Astrocyte (in vitro differentiated cells and primary cell): ENCODE results near the gene KRTAP12-2. TPM values are rescaled to one million over a fixed set of nuclear protein-coding genes. Genes with fewer than 3 reads are reported as not detected.

Experiments used
- DNase-seq: peaks from one replicate; pipeline ENCODE4 v3.0.0-alpha.2; 2010; ENCODE audit warnings: low read depth
- FAIRE-seq: peaks from 2 replicates; lab custom pipeline; 2011; peaks lifted over from hg19 to GRCh38; lab: Jason Lieb, UNC
- H2AFZ ChIP-seq: 2 replicates; pipeline ENCODE4 v1.6.0; 2012; ENCODE audit warnings: low read depth, low read length, inconsistent platforms
- H3K27ac ChIP-seq: 2 replicates; pipeline ENCODE4 v1.5.1; 2011; ENCODE audit warnings: low read depth, low read length, inconsistent platforms
- H3K27me3 ChIP-seq: 2 replicates; pipeline ENCODE4 v1.6.0; 2011; ENCODE audit warnings: low read length, inconsistent platforms; ENCODE audit not compliant: insufficient read depth
- H3K36me3 ChIP-seq: 2 replicates; pipeline ENCODE4 v1.5.1; 2011; ENCODE audit warnings: low read length, inconsistent platforms; ENCODE audit not compliant: insufficient read depth
- H3K4me1 ChIP-seq: 2 replicates; pipeline ENCODE4 v1.5.1; 2011; ENCODE audit warnings: low read length, inconsistent platforms; ENCODE audit not compliant: insufficient read depth
- H3K4me2 ChIP-seq: 2 replicates; pipeline ENCODE4 v1.6.0; 2012; ENCODE audit warnings: low read length, inconsistent platforms
- H3K4me3 ChIP-seq: 2 replicates; pipeline ENCODE4 v1.5.1; 2011; ENCODE audit warnings: low read depth, mild to moderate bottlenecking, low read length, inconsistent platforms; ENCODE audit not compliant: insufficient read depth
- H3K79me2 ChIP-seq: 2 replicates; pipeline ENCODE4 v1.6.0; 2012; ENCODE audit warnings: mild to moderate bottlenecking, low read length, inconsistent platforms; ENCODE audit not compliant: insufficient read depth
- H3K9ac ChIP-seq: 2 replicates; pipeline ENCODE4 v1.6.0; 2012; ENCODE audit warnings: mild to moderate bottlenecking, low read length, inconsistent platforms
- H3K9me3 ChIP-seq: 2 replicates; pipeline ENCODE4 v1.5.1; 2012; ENCODE audit warnings: low read depth, mild to moderate bottlenecking, low read length, inconsistent platforms; ENCODE audit not compliant: insufficient read depth
- H4K20me1 ChIP-seq: 2 replicates; pipeline ENCODE4 v1.6.0; 2012; ENCODE audit warnings: low read length, inconsistent platforms; ENCODE audit not compliant: insufficient read depth
- H3K27ac Mint-ChIP-seq: one replicate; pipeline ENCODE4 v1.8.0; 2021; ENCODE audit warnings: mild to moderate bottlenecking, mixed read lengths; ENCODE audit not compliant: unreplicated experiment
- H3K27me3 Mint-ChIP-seq: one replicate; pipeline ENCODE4 v1.8.0; 2021; ENCODE audit warnings: low read depth, mixed read lengths; ENCODE audit not compliant: unreplicated experiment
- H3K36me3 Mint-ChIP-seq: one replicate; pipeline ENCODE4 v1.8.0; 2021; ENCODE audit warnings: low read depth, mixed read lengths; ENCODE audit not compliant: unreplicated experiment
- H3K4me1 Mint-ChIP-seq: one replicate; pipeline ENCODE4 v1.8.0; 2021; ENCODE audit warnings: low read depth, mixed read lengths; ENCODE audit not compliant: unreplicated experiment
- H3K4me3 Mint-ChIP-seq: one replicate; pipeline ENCODE4 v1.8.0; 2021; ENCODE audit warnings: mild to moderate bottlenecking, moderate library complexity, mixed read lengths; ENCODE audit not compliant: unreplicated experiment
- H3K9me3 Mint-ChIP-seq: one replicate; pipeline ENCODE4 v1.8.0; 2021; ENCODE audit warnings: mild to moderate bottlenecking, mixed read lengths; ENCODE audit not compliant: unreplicated experiment
- EZH2 ChIP-seq: IDR thresholded peaks from 2 replicates; pipeline ENCODE4 v1.6.1; 2012; ENCODE audit warnings: mild to moderate bottlenecking, low read length, inconsistent platforms; ENCODE audit not compliant: insufficient read depth
- total RNA-seq: library from RNA; stranded (reverse); gene quantifications from 2 replicates; pipeline ENCODE4 v1.2.1, GENCODE V29; 2021
- TF ChIP-seq, protein P1 (sequence below): IDR thresholded peaks from 2 replicates; pipeline ENCODE4 v1.5.1; 2011; ENCODE audit warnings: low read depth, mild to moderate bottlenecking, inconsistent platforms, low read length, moderate library complexity; ENCODE audit not compliant: insufficient read depth

Gene KRTAP12-2
- total RNA-seq, 1 donor from 2014 or later = not detected

DNA sequence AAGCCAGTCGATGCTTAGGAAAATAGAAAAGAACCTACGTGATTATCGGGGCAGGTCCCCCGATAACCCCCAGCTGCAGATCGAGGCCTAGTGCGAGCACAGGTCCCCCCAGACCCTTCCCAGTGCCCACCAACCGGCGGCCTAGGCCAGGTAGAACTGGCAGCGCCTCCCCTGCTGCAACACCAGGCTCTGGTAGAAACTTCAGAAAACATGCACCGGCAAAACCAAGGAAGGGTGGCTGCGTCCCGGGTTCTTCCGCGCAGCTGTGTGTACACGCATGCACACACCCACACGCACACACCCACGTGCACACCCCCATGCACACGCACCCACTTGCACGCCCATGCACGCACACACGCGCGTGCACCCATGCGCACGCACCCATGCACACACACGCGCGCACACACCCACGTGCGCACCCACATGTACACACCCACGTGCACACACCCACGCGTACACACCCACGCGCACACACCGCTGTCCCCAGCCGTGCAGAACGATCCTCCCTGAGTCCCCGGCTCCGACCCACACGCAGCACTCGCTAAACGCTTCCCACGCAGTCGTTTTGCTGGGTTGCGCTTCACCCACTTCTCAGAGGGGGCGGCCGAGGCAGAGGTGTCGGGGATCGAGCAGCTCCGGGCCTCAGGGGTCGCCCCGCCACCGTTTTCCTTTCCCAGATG, 39.4 kb upstream of the KRTAP12-2 start:
- Histone ChIP-seq H3K9ac (no peak overlapping the region), H4K20me1 (no peaks in the 10 kb centered on the region), H2AFZ (no peak overlapping the region), H3K27me3 (peaks cover 47% of the 10 kb centered on the region), H3K4me1 (no peaks in the 10 kb centered on the region), H3K36me3 (no peaks in the 10 kb centered on the region), H3K4me3 (no peak overlapping the region), H3K27ac (no peak overlapping the region), H3K79me2 (no peaks in the 10 kb centered on the region), H3K4me2 (no peak overlapping the region), H3K9me3 (no peaks in the 10 kb centered on the region)
- H3K36me3 Mint-ChIP-seq = no peaks in the 10 kb centered on the region
- FAIRE-seq = no peak
- H3K4me3 Mint-ChIP-seq = no peak overlapping the region
- no peak for DNase-seq
- TF ChIP-seq, protein P1, sequence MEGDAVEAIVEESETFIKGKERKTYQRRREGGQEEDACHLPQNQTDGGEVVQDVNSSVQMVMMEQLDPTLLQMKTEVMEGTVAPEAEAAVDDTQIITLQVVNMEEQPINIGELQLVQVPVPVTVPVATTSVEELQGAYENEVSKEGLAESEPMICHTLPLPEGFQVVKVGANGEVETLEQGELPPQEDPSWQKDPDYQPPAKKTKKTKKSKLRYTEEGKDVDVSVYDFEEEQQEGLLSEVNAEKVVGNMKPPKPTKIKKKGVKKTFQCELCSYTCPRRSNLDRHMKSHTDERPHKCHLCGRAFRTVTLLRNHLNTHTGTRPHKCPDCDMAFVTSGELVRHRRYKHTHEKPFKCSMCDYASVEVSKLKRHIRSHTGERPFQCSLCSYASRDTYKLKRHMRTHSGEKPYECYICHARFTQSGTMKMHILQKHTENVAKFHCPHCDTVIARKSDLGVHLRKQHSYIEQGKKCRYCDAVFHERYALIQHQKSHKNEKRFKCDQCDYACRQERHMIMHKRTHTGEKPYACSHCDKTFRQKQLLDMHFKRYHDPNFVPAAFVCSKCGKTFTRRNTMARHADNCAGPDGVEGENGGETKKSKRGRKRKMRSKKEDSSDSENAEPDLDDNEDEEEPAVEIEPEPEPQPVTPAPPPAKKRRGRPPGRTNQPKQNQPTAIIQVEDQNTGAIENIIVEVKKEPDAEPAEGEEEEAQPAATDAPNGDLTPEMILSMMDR = no peak
- peak; percentile 77 for TF ChIP-seq EZH2
- H3K27me3 Mint-ChIP-seq = peaks cover 79% of the 10 kb centered on the region
- H3K4me1 Mint-ChIP-seq = peaks cover 4% of the 10 kb centered on the region
- H3K27ac Mint-ChIP-seq = no peak overlapping the region
- peaks cover 14% of the 10 kb centered on the region for H3K9me3 Mint-ChIP-seq

DNA sequence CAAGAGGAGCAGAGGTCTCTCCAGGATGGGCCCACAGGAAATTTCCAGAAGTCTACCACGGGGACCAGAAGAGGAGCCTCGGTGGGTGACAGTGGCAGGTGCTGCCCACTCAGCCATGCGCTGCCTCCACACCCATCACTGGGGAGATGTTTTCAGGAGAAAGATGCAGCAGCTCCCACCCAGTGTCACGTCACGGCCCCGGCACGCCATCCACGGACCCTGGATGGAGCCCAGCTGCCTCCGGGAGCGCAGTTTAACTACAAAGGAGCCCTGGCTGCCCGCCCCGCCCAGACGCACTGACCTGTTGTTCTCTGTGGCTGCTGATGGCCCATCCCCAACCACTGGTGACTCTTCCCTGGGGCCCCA, 37.9 kb upstream of the KRTAP12-2 start:
- peak overlapping the region; percentile 18 for H3K27ac Mint-ChIP-seq
- peaks cover 81% of the 10 kb centered on the region for H3K27me3 Mint-ChIP-seq
- TF ChIP-seq, protein P1 = no peak
- no peaks in the 10 kb centered on the region for H3K4me1 ChIP-seq
- H4K20me1 ChIP-seq = no peaks in the 10 kb centered on the region
- no peaks in the 10 kb centered on the region for H3K79me2 ChIP-seq
- no peaks in the 10 kb centered on the region for H3K36me3 ChIP-seq
- FAIRE-seq (no peak), DNase-seq (no peak)
- no peaks in the 10 kb centered on the region for H3K9me3 ChIP-seq
- no peak overlapping the region for H3K4me3 ChIP-seq
- H3K9me3 Mint-ChIP-seq = peaks cover 16% of the 10 kb centered on the region
- H3K9ac ChIP-seq = no peak overlapping the region
- H3K27ac ChIP-seq = no peak overlapping the region
- no peak overlapping the region for H3K4me2 ChIP-seq
- H3K4me1 Mint-ChIP-seq = peaks cover under 1% of the 10 kb centered on the region
- H3K27me3 ChIP-seq = peaks cover 45% of the 10 kb centered on the region
- H2AFZ ChIP-seq = no peak overlapping the region
- H3K4me3 Mint-ChIP-seq = no peak overlapping the region
- H3K36me3 Mint-ChIP-seq = no peaks in the 10 kb centered on the region
